Thyroid gland (tissue), 4 donors: Measurements from ENCODE around the gene SCAANT1.

Source experiments
- POLR2A ChIP-seq, 2 donors: fragments of 450-650 bp; IDR thresholded peaks; one replicate each; pipeline ENCODE4 v1.6.1; 2017; ENCODE audit warnings: antibody characterized with exemption in 2 of 2, mild to moderate bottlenecking in 2 of 2, moderate library complexity in 1 of 2
- TF ChIP-seq, protein P1 (sequence below), 6 experiments: fragments of 200-600 bp in 3 of 6; fragments of 450-650 bp in 3 of 6; sonication (generic) in 3 of 6; IDR thresholded peaks; one replicate each; pipeline ENCODE4 v1.5.1; 2016 to 2019; ENCODE audit warnings: antibody characterized with exemption in 6 of 6, mild to moderate bottlenecking in 2 of 6, inconsistent platforms in 1 of 6, moderate library complexity in 1 of 6

DNA sequence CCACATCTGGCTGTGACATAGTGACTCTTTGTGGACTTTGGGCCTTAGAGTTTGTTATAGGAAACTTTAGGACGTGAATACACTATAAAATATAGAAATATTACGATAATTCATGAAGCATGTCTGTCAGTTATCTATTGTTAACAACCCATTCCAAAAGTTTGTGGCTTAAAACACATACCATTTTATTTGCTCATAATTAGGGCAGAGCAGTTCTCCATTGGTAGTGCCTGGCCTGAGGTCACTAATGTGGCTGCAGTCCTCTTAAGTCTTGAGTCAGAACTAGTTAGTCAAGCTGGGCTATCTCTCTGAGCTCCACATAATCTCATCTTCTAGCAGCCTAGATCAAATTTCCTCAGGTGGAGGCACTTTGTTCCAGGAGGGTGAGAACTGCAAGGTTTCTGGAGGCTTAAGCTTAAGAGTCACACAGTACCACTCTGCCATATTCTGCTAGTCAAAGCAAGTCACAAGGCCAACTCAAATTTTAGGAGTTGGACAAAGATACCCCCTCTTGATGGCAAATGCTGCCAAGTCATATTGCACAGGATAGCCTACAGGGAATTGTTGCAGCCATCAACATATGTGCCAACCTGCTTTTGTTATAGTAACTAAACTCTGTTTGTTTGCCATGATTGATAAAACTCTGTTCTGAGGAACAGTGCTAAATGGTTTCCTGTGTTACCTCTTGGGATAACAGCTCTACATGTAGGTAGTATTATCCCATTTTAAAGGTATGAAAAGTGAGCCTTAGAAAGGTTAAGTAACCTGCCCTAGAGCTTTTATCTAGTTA is 39.9 kb downstream of the SCAANT1 start:
- TF ChIP-seq, protein P1, sequence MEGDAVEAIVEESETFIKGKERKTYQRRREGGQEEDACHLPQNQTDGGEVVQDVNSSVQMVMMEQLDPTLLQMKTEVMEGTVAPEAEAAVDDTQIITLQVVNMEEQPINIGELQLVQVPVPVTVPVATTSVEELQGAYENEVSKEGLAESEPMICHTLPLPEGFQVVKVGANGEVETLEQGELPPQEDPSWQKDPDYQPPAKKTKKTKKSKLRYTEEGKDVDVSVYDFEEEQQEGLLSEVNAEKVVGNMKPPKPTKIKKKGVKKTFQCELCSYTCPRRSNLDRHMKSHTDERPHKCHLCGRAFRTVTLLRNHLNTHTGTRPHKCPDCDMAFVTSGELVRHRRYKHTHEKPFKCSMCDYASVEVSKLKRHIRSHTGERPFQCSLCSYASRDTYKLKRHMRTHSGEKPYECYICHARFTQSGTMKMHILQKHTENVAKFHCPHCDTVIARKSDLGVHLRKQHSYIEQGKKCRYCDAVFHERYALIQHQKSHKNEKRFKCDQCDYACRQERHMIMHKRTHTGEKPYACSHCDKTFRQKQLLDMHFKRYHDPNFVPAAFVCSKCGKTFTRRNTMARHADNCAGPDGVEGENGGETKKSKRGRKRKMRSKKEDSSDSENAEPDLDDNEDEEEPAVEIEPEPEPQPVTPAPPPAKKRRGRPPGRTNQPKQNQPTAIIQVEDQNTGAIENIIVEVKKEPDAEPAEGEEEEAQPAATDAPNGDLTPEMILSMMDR (IDR thresholded peaks at IDR 0.05) = no peak
- TF ChIP-seq POLR2A (IDR thresholded peaks at IDR 0.05) = no peak
